ENCODE measurements around the gene MOSPD2. TPM values are rescaled to one million over a fixed set of nuclear protein-coding genes. Genes with fewer than 3 reads are reported as not detected.

The MOSPD2 gene
- total RNA-seq, 1 experiment from 2014 or later: 8.7 TPM

DNA sequence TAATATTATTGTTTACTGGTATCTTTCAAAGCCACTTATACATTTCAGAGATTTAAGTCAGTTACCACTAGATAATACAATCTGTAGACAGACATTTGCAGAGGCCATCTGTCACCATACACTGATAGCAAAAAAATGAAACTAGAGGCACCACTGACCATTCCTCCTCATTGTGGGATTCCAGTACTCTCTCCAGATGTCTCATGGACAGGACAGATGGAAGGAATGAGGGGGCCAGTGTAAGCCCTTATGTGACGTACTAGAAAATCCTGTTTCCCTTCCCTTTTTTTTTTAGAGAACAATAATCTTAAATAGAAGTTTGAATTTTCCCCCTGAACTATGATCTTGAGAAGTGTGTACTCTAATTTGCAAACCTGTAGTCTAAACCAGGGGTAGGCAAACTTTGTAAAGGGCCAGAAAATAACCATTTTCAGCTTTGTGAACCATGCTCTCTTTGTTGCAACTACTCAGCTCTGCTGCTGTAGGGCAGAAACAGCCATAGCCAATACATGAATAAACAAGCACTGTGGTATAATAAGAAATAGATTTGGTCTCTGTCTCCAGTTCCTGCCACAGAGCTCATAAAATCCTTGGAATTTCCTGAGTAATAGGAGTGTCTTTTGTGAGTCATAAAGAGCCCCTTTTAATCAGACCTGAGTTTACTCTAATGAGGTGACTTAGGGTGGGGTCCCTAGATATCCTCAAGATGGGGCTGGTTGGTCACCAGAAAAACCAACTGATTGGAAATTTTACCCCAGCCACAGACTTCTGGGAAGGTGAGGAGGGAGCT, 90.4 kb downstream of the MOSPD2 start:
- Histone ChIP-seq H3K27ac (ENCODE audit: low read length) (no peak overlapping the region), H3K36me3 (ENCODE audit: control insufficient read depth, insufficient read depth, low read length) (no peaks in the 10 kb centered on the region), H3K27me3 (ENCODE audit: control insufficient read depth, insufficient read depth, low read length) (no peaks in the 10 kb centered on the region), H3K9me3 (ENCODE audit: control insufficient read depth, insufficient read depth, low read depth, low read length) (no peaks in the 10 kb centered on the region), H3K4me3 (ENCODE audit: low read depth in 2 of 2, low read length in 2 of 2) (no peak overlapping the region), H3K4me1 (ENCODE audit: control insufficient read depth, insufficient read depth, low read length) (no peaks in the 10 kb centered on the region)
- BruUV-seq (replicated peaks): no TSS peak
- POLR2A ChIA-PET: no interaction called here
- intact Hi-C loops (cut with micrococcal nuclease; ENCODE audit: unreplicated experiment): no loop called here
- TF ChIP-seq TCF7L2 (IDR thresholded peaks at IDR 0.05; ENCODE audit: low read depth, low read length): no peak
- no peak for TF ChIP-seq SIN3A (IDR thresholded peaks at IDR 0.05; ENCODE audit: borderline replicate concordance, insufficient read depth, low read depth, low read length)
- TF ChIP-seq, protein P1, sequence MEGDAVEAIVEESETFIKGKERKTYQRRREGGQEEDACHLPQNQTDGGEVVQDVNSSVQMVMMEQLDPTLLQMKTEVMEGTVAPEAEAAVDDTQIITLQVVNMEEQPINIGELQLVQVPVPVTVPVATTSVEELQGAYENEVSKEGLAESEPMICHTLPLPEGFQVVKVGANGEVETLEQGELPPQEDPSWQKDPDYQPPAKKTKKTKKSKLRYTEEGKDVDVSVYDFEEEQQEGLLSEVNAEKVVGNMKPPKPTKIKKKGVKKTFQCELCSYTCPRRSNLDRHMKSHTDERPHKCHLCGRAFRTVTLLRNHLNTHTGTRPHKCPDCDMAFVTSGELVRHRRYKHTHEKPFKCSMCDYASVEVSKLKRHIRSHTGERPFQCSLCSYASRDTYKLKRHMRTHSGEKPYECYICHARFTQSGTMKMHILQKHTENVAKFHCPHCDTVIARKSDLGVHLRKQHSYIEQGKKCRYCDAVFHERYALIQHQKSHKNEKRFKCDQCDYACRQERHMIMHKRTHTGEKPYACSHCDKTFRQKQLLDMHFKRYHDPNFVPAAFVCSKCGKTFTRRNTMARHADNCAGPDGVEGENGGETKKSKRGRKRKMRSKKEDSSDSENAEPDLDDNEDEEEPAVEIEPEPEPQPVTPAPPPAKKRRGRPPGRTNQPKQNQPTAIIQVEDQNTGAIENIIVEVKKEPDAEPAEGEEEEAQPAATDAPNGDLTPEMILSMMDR (IDR thresholded peaks at IDR 0.05): no peak
- TF ChIP-seq POLR2AphosphoS5 (IDR thresholded peaks at IDR 0.05; ENCODE audit: low read depth, low read length): no peak
- TF ChIP-seq, protein P2, sequence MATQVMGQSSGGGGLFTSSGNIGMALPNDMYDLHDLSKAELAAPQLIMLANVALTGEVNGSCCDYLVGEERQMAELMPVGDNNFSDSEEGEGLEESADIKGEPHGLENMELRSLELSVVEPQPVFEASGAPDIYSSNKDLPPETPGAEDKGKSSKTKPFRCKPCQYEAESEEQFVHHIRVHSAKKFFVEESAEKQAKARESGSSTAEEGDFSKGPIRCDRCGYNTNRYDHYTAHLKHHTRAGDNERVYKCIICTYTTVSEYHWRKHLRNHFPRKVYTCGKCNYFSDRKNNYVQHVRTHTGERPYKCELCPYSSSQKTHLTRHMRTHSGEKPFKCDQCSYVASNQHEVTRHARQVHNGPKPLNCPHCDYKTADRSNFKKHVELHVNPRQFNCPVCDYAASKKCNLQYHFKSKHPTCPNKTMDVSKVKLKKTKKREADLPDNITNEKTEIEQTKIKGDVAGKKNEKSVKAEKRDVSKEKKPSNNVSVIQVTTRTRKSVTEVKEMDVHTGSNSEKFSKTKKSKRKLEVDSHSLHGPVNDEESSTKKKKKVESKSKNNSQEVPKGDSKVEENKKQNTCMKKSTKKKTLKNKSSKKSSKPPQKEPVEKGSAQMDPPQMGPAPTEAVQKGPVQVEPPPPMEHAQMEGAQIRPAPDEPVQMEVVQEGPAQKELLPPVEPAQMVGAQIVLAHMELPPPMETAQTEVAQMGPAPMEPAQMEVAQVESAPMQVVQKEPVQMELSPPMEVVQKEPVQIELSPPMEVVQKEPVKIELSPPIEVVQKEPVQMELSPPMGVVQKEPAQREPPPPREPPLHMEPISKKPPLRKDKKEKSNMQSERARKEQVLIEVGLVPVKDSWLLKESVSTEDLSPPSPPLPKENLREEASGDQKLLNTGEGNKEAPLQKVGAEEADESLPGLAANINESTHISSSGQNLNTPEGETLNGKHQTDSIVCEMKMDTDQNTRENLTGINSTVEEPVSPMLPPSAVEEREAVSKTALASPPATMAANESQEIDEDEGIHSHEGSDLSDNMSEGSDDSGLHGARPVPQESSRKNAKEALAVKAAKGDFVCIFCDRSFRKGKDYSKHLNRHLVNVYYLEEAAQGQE (IDR thresholded peaks at IDR 0.05; ENCODE audit: insufficient read depth in 1 of 2, low read depth in 2 of 2, low read length in 1 of 2): no peak
- DNase-seq (ENCODE audit: low read depth, low spot score): no peak
- no peak for ATAC-seq
- in situ Hi-C loops (cut with HindIII; ENCODE audit: low pct_unique_long_range_greater_than_20kb, low sequenced_read_pairs): no loop called here
- CTCF ChIA-PET: no interaction called here

DNA sequence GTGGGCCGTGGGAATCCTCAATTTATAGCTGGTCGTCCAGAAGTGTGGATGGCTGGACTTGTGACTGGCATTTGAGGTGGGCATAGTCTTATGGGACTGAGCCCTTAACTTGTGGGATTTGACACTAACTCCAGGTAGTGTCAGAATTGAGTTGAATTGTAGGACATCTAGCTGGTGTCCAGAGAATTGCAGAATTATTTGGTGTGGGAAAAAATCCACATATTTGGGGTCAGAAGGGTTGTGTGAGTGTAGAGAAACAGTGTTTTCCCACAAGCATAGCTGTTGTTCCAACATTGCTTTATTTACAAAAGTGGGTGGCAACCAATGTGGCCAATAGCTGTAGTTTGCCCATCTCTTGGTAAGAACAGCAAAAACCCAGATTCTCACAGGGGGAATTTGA, 91.3 kb downstream of the MOSPD2 start:
- no TSS peak for BruUV-seq (replicated peaks)
- no peaks in the 10 kb centered on the region for H3K36me3 ChIP-seq (ENCODE audit: control insufficient read depth, insufficient read depth, low read length)
- ATAC-seq (no peak), DNase-seq (ENCODE audit: low read depth, low spot score) (no peak)
- no peaks in the 10 kb centered on the region for H3K9me3 ChIP-seq (ENCODE audit: control insufficient read depth, insufficient read depth, low read depth, low read length)
- ChIA-PET CTCF (no interaction called here), POLR2A (interaction anchor here (0.6 kb wide), 1 partner anchor 319 kb away, joined by 4 read pairs; no protein-coding TSS in a partner anchor)
- H3K4me3 ChIP-seq (ENCODE audit: low read depth in 2 of 2, low read length in 2 of 2): no peak overlapping the region
- no peaks in the 10 kb centered on the region for H3K4me1 ChIP-seq (ENCODE audit: control insufficient read depth, insufficient read depth, low read length)
- no peak overlapping the region for H3K27ac ChIP-seq (ENCODE audit: low read length)
- TF ChIP-seq SIN3A (IDR thresholded peaks at IDR 0.05; ENCODE audit: borderline replicate concordance, insufficient read depth, low read depth, low read length): no peak
- TF ChIP-seq, protein P2 (IDR thresholded peaks at IDR 0.05; ENCODE audit: insufficient read depth in 1 of 2, low read depth in 2 of 2, low read length in 1 of 2): no peak
- no peak for TF ChIP-seq POLR2AphosphoS5 (IDR thresholded peaks at IDR 0.05; ENCODE audit: low read depth, low read length)
- TF ChIP-seq, protein P1 (IDR thresholded peaks at IDR 0.05): no peak; the same call in 1 of the 2 replicates
- TF ChIP-seq TCF7L2 (IDR thresholded peaks at IDR 0.05; ENCODE audit: low read depth, low read length): no peak
- H3K27me3 ChIP-seq (ENCODE audit: control insufficient read depth, insufficient read depth, low read length): no peaks in the 10 kb centered on the region
- in situ Hi-C loops (cut with HindIII; ENCODE audit: low pct_unique_long_range_greater_than_20kb, low sequenced_read_pairs) (no loop called here), intact Hi-C loops (cut with micrococcal nuclease; ENCODE audit: unreplicated experiment) (no loop called here)
